HG03469 (cell line): ENCODE measurements around the gene EEF2.
A peak's percentile ranks its signal among the peaks of the same experiment; 100 is the strongest.
"Not testable (repeated sequence)": the region's sequence is repeated elsewhere in the genome, so short reads cannot be mapped to it uniquely, and the experiment has no call there.

Experiments used
- ATAC-seq: cut with Tn5 transposase; IDR thresholded peaks from one replicate; pipeline ENCODE4 v1.9.1; 2021; ENCODE audit warnings: mild to moderate bottlenecking, moderate library complexity, moderate number of reproducible peaks; ENCODE audit not compliant: unreplicated experiment

The EEF2 gene

GRCh38 chr19:3970808-3971598 is 14.3 kb downstream of the EEF2 start, which contains the start of gene DAPK3:
TSS of gene DAPK3 (minus strand) at chr19:3971099. CDS start at chr19:3969735, 1,364 bp downstream.
- peak; percentile 84 for ATAC-seq

- ATAC-seq, result no peak
Observed at GRCh38 chr19:3970313-3970807, 14.9 kb downstream of the EEF2 start.

GRCh38 chr19:3969435-3970312 is 15.6 kb downstream of the EEF2 start:
- ATAC-seq, result no peak

GRCh38 chr19:3968556-3969434 is 16.5 kb downstream of the EEF2 start:
- no peak for ATAC-seq

- ATAC-seq, result not testable (repeated sequence)
Observed at GRCh38 chr19:3967983-3968382, 17.3 kb downstream of the EEF2 start.

- no peak for ATAC-seq
Observed at GRCh38 chr19:3966051-3967017, 18.9 kb downstream of the EEF2 start.

GRCh38 chr19:3964256-3965194 is 20.7 kb downstream of the EEF2 start:
- no peak for ATAC-seq

- ATAC-seq, result no peak
Observed at GRCh38 chr19:3963458-3964255, 21.6 kb downstream of the EEF2 start.

- ATAC-seq, result no peak
Observed at GRCh38 chr19:3961007-3961406, 24.3 kb downstream of the EEF2 start.

- ATAC-seq, result no peak
Observed at GRCh38 chr19:3959766-3960131, 25.5 kb downstream of the EEF2 start.

GRCh38 chr19:3958836-3959765 is 26.2 kb downstream of the EEF2 start:
- no peak for ATAC-seq

GRCh38 chr19:3955688-3956087 is 29.6 kb downstream of the EEF2 start:
- ATAC-seq, result no peak

GRCh38 chr19:3955276-3955675 is 30.0 kb downstream of the EEF2 start:
- ATAC-seq, result not testable (repeated sequence)

GRCh38 chr19:3954107-3954506 is 31.2 kb downstream of the EEF2 start:
- no peak for ATAC-seq

GRCh38 chr19:3952755-3953276 is 32.4 kb downstream of the EEF2 start:
- not testable (repeated sequence) for ATAC-seq
